HG02943 (cell line): Measurements from ENCODE around the gene SYNE1.
"Not testable (repeated sequence)": the region's sequence is repeated elsewhere in the genome, so short reads cannot be mapped to it uniquely, and the experiment has no call there.

Experiments
- ATAC-seq: cut with Tn5 transposase; IDR thresholded peaks from one replicate; pipeline ENCODE4 v1.9.1; 2021; ENCODE audit warnings: mild to moderate bottlenecking, low read depth, moderate library complexity; ENCODE audit not compliant: unreplicated experiment

The SYNE1 gene

DNA sequence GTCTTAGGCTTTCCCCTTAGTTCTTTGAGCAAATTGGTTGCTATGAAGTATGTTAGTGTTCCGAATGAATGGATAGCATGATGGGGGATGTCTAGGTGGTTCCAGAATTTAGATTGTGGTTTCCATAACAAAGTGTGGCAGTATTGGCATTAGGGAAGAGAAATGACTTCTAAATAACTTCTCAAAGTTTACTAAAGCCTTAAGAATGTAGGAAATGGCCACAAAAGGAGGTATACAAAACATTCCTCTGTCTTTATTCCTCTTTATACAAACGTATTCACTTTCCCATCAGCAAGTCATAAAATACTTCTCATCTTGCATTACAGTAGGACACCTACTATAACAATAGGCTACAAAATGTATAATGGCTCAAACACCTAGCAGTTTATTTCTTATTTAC, 550.1 kb downstream of the SYNE1 start:
- no peak for ATAC-seq

DNA sequence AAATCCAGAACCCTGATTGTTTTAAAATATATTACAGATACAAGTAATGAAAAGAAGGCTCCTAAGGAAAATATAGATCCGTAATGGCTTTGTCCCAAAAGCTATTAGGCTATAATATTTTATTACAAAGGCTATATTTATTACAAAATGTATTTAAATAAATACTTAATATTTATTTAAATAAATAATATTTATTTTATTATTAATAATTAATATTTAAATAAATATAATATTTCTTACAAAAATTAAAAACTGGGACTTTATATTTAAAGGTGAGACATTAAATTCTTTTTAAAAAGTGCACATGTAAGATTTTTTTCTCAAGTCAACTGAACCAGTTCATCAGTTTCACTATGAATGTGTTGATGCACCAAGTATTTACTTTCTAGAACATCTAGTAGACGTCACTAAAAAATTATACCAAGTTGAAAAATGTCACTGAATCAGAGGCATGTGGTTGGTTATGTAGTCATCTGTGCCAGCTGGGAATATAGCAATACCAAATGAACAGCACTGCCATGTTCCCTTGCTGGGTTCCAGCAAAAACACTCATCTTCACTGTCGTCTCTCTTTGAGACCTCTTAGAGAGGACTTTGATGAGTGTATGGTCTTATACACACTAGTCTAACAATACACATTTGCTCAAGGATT, 550.8 kb downstream of the SYNE1 start:
- ATAC-seq: no peak

DNA sequence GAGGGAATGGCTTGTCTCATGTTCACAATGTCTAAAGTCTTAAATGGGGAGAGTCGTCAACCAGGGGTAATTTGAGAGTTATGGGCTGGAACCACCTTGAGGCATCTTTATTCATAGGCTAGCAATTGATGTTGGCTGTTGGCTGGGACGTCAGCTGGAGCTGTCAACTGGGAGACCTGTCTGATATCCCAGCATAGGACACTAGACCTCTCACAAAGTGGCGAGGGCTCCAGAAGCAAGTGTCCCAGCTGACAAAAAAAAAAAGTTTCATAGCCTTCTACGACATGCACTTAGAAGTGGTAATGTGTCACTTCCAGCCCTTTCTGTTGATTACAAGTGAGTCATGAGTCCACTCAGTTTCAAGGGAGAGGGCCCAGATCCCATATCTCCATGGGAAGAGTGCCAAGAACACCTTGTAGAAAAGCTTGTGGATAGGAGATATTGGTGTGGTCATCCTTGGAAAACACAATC, 551.7 kb downstream of the SYNE1 start:
- ATAC-seq: no peak

DNA sequence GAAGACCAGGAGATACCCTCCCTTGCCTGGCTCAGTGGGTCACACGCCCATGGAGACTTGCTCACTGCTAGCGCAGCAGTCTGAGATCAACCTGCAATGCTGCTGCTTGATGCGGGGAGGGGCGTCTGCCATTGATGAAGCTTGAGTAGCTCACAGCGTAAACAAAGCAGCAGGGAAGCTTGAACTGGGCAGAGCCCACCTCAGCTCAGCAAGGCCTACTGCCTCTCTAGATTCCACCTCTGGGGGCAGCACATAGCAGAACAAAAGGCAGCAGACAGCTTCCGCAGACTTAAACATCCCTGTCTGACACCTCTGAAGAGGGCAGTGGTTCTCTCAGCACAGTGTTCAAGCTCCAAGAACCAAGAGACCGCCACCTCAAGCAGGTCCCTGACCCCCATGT, 558.4 kb downstream of the SYNE1 start:
- no peak for ATAC-seq

DNA sequence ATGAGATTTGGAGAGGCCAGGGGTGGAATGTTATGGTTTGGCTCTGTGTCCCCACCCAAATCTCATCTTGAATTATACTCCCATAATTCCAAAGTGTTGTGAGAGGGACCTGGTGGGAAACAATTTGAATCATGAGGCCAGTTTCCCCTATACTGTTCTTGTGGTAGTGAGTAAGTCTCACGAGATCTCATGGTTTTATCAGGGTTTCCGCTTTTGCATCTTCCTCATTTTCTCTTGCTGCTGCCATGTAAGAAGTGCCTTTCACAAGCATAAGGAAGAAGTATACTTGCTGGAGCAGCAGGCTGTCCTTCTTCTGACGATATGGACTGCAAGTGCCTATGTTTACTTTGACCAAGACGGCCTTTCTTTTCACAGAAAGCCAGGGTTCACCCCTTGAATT, 559.2 kb downstream of the SYNE1 start:
- no peak for ATAC-seq

DNA sequence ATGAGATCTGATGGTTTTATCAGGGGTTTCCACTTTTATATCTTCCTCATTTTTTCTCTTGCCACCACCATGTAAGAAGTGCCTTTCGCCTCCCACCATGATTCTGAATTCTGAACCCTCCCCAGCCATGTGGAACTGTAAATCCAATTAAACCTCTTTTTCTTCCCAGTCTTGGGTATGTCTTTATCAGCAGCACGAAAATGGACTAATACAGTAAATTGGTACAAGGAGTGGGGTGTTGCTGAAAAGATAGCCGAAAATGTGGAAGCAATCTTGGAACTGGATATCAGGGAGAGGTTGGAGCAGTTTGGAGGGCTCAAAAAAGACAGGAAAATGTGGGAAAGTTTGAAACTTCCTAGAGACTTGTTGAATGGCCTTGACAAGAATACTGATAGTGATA, 560.9 kb downstream of the SYNE1 start:
- ATAC-seq: not testable (repeated sequence)

DNA sequence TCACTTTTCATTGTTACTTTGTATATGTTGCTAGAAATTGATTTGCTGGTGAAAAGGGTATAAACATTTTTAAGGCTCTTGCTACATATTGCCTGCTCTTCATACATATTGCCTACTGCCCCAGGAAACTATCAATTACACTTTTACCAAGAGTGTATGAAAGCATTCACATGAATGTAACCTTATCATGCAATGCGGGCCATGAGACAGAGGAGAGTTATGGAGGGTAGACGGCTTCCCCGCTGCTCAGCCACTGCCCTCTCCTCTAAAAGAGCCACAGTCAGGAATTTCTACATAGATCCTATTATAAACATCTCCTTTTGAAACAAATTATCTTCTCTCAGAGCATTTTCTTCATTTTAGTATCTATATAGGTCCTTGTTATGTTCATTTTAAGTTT, 565.3 kb downstream of the SYNE1 start:
- no peak for ATAC-seq
